Calu3 (cell line): ENCODE data around the gene SLC7A6OS. TPM values are rescaled to one million over a fixed set of nuclear protein-coding genes. Genes with fewer than 3 reads are reported as not detected.
"Not testable (repeated sequence)": the region's sequence is repeated elsewhere in the genome, so short reads cannot be mapped to it uniquely, and the experiment has no call there.

Experiments used
- BruUV-seq: library from RNA; stranded (reverse); fragments of 400-500 nt; replicated peaks from 2 replicates; lab custom pipeline; 2021; lab: Mats Ljungman, UMichigan
- CTCF ChIA-PET: fragments of 300-600 bp; sonication (Branson Sonifier 250); formaldehyde crosslinking; loops from one replicate; lab custom pipeline; 2022; ENCODE audit warnings: antibody characterized with exemption; lab: Charles Lee
- DNase-seq: peaks from one replicate; pipeline ENCODE4 v3.0.0; 2022
- H3K27ac Mint-ChIP-seq: one replicate; pipeline ENCODE4 v1.8.0; 2022; ENCODE audit warnings: mixed read lengths; ENCODE audit not compliant: unreplicated experiment
- H3K27me3 Mint-ChIP-seq: one replicate; pipeline ENCODE4 v1.8.0; 2022; ENCODE audit warnings: mixed read lengths; ENCODE audit not compliant: unreplicated experiment
- H3K36me3 Mint-ChIP-seq: one replicate; pipeline ENCODE4 v1.8.0; 2022; ENCODE audit warnings: mild to moderate bottlenecking, moderate library complexity, mixed read lengths; ENCODE audit not compliant: insufficient read depth, unreplicated experiment
- H3K4me1 Mint-ChIP-seq: one replicate; pipeline ENCODE4 v1.8.0; 2022; ENCODE audit warnings: mild to moderate bottlenecking, low read depth, mixed read lengths; ENCODE audit not compliant: unreplicated experiment
- H3K4me3 Mint-ChIP-seq: one replicate; pipeline ENCODE4 v1.8.0; 2022; ENCODE audit warnings: mild to moderate bottlenecking, low read depth, moderate library complexity, mixed read lengths; ENCODE audit not compliant: unreplicated experiment
- H3K9me3 Mint-ChIP-seq: one replicate; pipeline ENCODE4 v1.8.0; 2022; ENCODE audit warnings: low read depth, mixed read lengths; ENCODE audit not compliant: unreplicated experiment
- CTCF ChIP-seq: fragments of 200-600 bp; IDR thresholded peaks from one replicate; pipeline ENCODE4 v1.8.0; 2022; ENCODE audit warnings: antibody characterized with exemption; ENCODE audit not compliant: unreplicated experiment
- intact Hi-C: fragments of 100-400 bp; cut with micrococcal nuclease; formaldehyde crosslinking; loops from one replicate; pipeline ENCODE4 v1.10.0; 2022; ENCODE audit not compliant: unreplicated experiment
- total RNA-seq: library from RNA; stranded (reverse); gene quantifications from 2 replicates; pipeline ENCODE4 v1.2.3, GENCODE V29; 2022

Gene SLC7A6OS
- total RNA-seq, 1 experiment from 2014 or later = 28.4 TPM

DNA sequence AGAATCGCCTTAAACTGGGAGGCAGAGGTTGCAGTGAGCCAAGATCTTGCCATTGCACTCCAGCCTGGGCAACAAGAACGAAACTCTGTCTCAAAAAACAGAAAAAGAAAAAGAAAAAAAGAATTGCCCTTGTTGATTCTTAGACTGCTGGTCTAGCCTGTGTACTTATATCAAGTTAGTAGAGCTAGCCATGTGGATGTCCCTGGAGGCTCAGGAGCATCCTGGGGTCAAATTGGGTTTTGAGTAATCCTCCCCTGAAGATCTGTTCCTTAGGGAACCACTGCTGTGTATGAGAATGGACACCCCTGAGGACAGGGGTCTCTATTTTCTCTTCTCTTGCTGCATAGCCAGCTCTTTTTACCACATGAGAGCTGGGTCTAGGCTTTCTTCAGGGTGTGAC, 21.5 kb downstream of the SLC7A6OS start:
- H3K4me3 Mint-ChIP-seq = no peak overlapping the region
- CTCF ChIA-PET = no interaction called here
- no peak for TF ChIP-seq CTCF
- peaks cover 23% of the 10 kb centered on the region for H3K36me3 Mint-ChIP-seq
- no peak overlapping the region for H3K27ac Mint-ChIP-seq
- no peaks in the 10 kb centered on the region for H3K4me1 Mint-ChIP-seq
- DNase-seq = no peak
- BruUV-seq = no TSS peak
- intact Hi-C loops = no loop called here
- no peaks in the 10 kb centered on the region for H3K9me3 Mint-ChIP-seq
- no peaks in the 10 kb centered on the region for H3K27me3 Mint-ChIP-seq

GRCh38 chr16:68288796-68289195, 21.9 kb downstream of the SLC7A6OS start:
- peaks cover 20% of the 10 kb centered on the region for H3K36me3 Mint-ChIP-seq
- CTCF ChIA-PET, H3K27ac Mint-ChIP-seq: not testable (repeated sequence)

GRCh38 chr16:68288252-68288650, 22.5 kb downstream of the SLC7A6OS start:
- CTCF ChIA-PET = no interaction called here
- no peak for TF ChIP-seq CTCF
- no peak overlapping the region for H3K4me3 Mint-ChIP-seq
- H3K9me3 Mint-ChIP-seq = no peaks in the 10 kb centered on the region
- no peak for DNase-seq
- BruUV-seq = no TSS peak
- H3K27ac Mint-ChIP-seq = no peak overlapping the region
- peaks cover 20% of the 10 kb centered on the region for H3K36me3 Mint-ChIP-seq
- intact Hi-C loops = no loop called here
- H3K4me1 Mint-ChIP-seq = no peaks in the 10 kb centered on the region
- no peaks in the 10 kb centered on the region for H3K27me3 Mint-ChIP-seq

More at GRCh38 chr16:68288796-68289195, 21.9 kb downstream of the SLC7A6OS start:
- DNase-seq, H3K4me3 Mint-ChIP-seq, H3K27me3 Mint-ChIP-seq, intact Hi-C loops, H3K4me1 Mint-ChIP-seq, H3K9me3 Mint-ChIP-seq, BruUV-seq: not testable (repeated sequence)

DNA sequence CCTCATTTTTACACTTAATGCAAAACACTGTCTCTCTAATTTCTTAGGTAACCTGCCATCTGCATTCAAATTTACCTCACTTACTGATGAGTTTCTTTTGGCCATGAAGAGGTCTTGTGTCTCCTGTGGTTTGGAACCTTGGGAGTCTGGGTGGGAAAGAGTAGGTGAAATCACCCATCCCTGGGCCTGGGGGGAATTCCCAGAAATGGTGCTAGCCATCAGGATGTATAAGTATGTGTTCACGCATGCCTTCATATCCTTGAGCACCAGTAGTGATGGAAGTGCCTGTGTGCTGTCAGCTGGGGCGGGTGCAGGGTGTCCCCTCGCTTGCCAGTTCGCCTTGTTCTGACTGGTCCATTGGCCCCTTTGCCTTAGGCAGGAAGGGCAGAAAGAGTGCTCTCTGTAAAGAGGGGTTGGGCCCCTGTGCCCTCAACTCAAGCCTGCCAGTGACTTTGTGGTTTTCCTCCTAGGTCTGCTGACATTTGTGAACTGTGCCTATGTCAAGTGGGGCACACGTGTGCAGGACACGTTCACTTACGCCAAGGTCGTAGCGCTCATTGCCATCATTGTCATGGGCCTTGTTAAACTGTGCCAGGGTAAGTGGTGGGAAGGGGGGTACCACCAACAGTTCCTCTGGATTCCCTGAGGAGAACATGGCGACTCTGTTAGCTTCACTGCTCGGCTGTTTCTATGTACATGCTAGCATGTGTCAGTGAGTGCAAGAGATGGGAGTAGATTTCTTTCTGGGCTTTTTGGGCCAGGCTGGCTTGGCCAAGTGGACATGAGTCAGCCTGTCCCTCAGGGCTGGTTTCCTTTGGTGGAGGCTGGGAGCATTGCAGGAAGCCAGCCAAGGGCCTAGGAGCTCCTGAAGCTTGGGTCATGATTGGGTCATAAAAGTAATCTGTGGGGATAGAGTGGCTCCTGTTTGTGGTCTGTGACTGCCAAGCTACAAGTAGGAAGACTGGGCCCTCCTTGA, 23.2 kb downstream of the SLC7A6OS start:
- TF ChIP-seq CTCF = no peak
- Mint-ChIP-seq H3K27ac (no peak overlapping the region), H3K36me3 (peaks cover 20% of the 10 kb centered on the region), H3K4me3 (no peak overlapping the region), H3K9me3 (no peaks in the 10 kb centered on the region), H3K27me3 (no peaks in the 10 kb centered on the region), H3K4me1 (no peaks in the 10 kb centered on the region)
- BruUV-seq = no TSS peak
- intact Hi-C loops = no loop called here
- DNase-seq = no peak
- CTCF ChIA-PET = interaction anchor here (1.5 kb wide), 1 partner anchor 13 kb away, joined by 3 read pairs; no protein-coding TSS in a partner anchor
